ENCODE data around the gene DHRSX.

Gene DHRSX

GRCh38 chrX:2452799-2453198 is 48.0 kb downstream of the DHRSX start:
- no peak for DNase-seq

GRCh38 chrX:2452317-2452784 is 48.4 kb downstream of the DHRSX start:
- no peak for DNase-seq

GRCh38 chrX:2451501-2452316 is 49.1 kb downstream of the DHRSX start:
- DNase-seq = no peak

- no peak for DNase-seq
Measured at GRCh38 chrX:2450681-2451080, 50.1 kb downstream of the DHRSX start.

- DNase-seq = no peak
Measured at GRCh38 chrX:2449135-2449886, 51.5 kb downstream of the DHRSX start.

GRCh38 chrX:2447484-2447883 is 53.3 kb downstream of the DHRSX start:
- no peak for DNase-seq

- no peak for DNase-seq
Measured at GRCh38 chrX:2446815-2447214, 54.0 kb downstream of the DHRSX start.

GRCh38 chrX:2445662-2446623 is 54.8 kb downstream of the DHRSX start:
- DNase-seq = no peak

GRCh38 chrX:2442694-2443093 is 58.1 kb downstream of the DHRSX start:
- DNase-seq = no peak

- DNase-seq = no peak
Measured at GRCh38 chrX:2441466-2441865, 59.3 kb downstream of the DHRSX start.

- no peak for DNase-seq
Measured at GRCh38 chrX:2439613-2440012, 61.2 kb downstream of the DHRSX start.

GRCh38 chrX:2435465-2435864 is 65.3 kb downstream of the DHRSX start:
- DNase-seq = no peak

- no peak for DNase-seq
Measured at GRCh38 chrX:2434270-2435163, 66.3 kb downstream of the DHRSX start.

GRCh38 chrX:2432298-2432863 is 68.4 kb downstream of the DHRSX start:
- DNase-seq = no peak

GRCh38 chrX:2430265-2430825 is 70.4 kb downstream of the DHRSX start:
- peak; percentile 38 for DNase-seq

- DNase-seq = no peak
Measured at GRCh38 chrX:2427737-2428136, 73.0 kb downstream of the DHRSX start.

- no peak for DNase-seq
Measured at GRCh38 chrX:2427147-2427546, 73.6 kb downstream of the DHRSX start.

- no peak for DNase-seq
Measured at GRCh38 chrX:2426289-2426882, 74.4 kb downstream of the DHRSX start.

- no peak for DNase-seq
Measured at GRCh38 chrX:2425286-2426071, 75.3 kb downstream of the DHRSX start.

- DNase-seq = no peak
Measured at GRCh38 chrX:2424317-2424716, 76.5 kb downstream of the DHRSX start.
